ENCODE measurements around the gene ENTPD7.

ENTPD7 gene

DNA sequence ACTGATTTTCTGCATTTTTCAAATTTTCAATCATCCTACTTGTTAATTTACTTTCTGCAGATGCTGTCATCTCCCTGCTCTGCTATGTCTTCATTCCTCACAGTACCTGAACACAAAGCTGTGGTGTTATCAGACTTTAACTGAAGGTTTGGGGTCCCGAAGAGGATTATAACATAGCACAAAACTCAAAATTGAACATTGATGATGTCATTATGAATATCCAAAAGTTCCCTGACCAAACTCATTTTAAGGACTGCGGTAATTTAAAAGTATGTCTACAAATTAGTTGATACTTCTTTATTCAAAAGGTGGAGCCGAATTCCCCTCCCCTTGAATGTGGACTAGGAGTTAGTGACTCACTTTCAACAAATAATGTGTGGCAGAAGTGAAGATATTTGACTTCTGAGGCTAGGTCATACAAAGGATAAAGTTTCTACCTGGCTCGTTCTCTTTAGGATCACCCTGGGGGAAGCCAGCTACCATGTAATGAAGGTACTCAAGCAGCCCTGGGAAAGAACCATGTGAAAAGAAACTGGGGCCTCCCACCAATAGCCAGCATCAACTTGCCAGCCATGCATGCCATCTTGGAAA lies 6.4 kb upstream of the ENTPD7 start:
- DNase-seq, result no peak

GRCh38 chr10:99654390-99655175 lies 4.7 kb upstream of the ENTPD7 start:
- no peak for DNase-seq

DNA sequence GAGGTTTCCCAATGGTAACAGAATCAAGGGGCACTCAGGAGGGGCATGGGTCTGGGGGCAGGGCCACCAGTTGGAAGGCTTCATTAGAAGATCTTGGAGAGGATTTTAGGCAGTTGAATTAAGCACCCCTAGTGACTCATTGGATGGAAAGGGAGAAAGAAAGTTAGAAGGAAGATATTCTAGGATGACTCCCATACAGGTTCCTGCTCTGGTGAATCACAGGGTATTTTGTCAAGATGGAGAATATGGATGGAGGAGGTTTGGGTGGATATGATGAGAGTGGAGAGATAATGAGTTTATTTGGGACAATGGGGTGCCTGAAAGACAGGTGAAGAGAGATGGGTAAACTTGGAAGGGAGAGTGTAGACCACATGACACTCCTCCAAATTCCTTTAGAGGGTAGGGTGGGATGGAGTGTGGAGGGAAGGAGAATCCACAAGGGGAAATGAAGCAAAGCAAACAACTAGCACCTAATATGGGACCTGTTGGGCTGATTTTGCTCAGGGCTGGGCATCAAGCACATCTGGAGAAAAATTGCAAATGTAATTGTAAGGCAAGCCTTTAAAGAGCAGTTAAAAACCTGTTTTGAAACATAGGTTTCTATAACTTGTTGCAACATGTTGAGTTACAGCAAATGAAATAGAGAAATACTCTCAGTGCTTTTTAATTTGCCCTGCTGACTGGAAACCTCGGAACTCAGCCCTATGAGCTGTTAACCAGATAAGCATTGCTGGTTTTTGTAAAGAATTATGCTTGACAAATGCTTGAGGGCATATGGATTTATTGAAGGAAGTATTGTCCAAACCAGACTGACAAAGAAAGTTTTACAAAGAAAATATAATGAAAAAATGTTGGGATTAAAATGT lies 2.9 kb upstream of the ENTPD7 start:
- DNase-seq, result no peak

- DNase-seq, result no peak
Observed at GRCh38 chr10:99658622-99659030, 683 bp upstream of the ENTPD7 start.

- no peak for DNase-seq
Observed at GRCh38 chr10:99659868-99660366, 608 bp downstream of the ENTPD7 start.

DNA sequence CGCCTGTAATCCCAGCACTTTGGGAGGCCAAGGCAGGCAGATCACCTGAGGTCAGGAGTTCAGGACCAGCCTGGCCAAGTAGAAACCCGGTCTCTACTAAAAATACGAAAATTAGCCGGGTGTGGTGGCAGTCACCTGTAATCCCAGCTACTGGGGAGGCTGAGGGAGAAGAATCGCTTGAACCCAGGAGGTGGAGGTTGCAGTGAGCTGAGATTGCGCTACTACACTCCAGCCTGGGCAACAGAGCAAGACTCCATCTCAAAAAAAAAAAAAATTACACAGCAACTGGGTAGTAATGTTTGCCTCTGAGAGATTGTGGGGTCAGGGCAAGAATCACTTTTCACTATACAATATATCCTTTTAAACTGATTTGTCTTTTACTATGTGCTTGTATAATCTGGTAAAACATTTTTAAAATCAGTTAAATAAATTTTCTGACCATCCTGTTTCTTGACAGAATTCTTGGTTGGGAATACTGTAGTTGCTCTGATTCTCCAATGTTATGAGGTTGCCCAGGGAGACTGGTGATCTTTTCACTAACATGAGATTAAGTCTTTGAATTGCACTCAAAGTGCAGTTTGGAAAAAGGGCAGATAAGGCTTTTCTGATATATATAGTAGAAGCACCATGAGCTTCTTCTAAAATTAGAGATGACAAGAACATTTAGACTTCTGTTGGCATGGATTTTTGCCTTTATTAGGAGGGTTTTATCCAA lies 1.5 kb downstream of the ENTPD7 start:
- DNase-seq, result no peak

GRCh38 chr10:99661377-99661763 lies 2.1 kb downstream of the ENTPD7 start:
- no peak for DNase-seq

- DNase-seq, result no peak
Observed at GRCh38 chr10:99665304-99665703, 6.0 kb downstream of the ENTPD7 start.

DNA sequence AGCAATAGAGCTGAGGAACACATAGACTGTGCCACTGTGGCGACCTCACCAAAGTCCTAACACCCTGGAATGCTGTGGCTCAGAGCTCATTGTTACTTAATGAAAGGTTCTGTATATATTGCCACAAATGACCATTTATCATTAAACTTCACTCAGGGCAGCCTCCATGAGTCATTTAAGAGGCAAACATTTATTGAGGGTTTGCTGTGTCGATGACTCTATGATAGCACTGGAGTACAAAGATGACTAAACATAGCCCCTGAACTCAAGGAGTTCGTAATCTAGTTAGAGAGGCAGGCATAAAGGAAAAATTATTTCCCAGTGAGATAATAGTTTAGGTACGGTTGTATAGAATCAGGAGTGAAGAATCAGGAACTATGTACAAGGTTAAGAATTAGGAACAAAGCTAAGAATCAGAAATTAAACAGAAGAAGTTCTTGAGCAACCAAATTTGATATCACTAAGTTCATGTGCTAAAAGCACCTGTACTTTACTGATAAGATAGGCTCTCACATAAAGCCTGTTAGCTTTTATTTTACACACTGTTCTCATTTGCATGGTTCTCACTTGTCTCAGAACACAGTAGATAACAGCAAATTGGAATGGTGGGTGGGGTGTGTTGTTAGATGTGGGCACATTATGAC lies 7.9 kb downstream of the ENTPD7 start:
- DNase-seq, result no peak

DNA sequence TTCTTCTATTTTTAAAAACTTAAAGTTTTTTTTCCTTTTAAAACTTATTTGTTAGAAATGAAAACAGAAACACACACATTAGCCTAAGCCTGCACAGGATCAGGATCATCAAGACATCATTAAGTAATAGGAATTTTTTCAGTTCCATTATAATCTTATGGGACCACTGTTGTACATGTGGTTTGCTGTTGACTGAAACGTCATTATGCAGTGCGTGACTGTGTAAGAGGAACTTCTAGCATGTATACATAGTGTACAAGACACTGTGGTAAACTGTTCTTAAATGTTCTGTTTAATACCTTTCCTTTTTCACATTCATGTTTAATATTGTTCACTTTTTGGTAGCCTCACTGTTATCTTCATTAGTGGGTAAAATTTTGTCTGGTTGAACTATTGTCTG lies 12.1 kb downstream of the ENTPD7 start:
- DNase-seq, result no peak

GRCh38 chr10:99672884-99673283 lies 13.6 kb downstream of the ENTPD7 start:
- DNase-seq, result no peak

DNA sequence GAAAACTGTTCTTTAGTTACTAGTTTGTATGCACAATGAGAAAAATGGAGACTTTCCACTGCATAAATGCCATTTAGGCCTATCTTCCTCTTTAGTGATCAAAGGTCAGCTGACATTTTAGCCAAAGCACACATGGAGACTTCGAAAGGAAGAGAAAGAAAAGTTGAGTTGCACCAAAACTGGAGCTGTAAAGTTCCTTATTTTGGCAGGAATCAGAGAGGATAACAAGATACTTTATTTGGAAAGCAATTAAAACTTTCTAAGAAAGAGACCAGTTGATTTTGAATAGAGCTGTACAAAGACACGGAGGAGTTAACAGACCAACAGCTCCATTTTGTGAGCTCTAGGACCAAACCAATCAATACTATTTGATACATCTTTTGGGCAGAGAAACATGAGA lies 14.2 kb downstream of the ENTPD7 start:
- DNase-seq, result no peak

DNA sequence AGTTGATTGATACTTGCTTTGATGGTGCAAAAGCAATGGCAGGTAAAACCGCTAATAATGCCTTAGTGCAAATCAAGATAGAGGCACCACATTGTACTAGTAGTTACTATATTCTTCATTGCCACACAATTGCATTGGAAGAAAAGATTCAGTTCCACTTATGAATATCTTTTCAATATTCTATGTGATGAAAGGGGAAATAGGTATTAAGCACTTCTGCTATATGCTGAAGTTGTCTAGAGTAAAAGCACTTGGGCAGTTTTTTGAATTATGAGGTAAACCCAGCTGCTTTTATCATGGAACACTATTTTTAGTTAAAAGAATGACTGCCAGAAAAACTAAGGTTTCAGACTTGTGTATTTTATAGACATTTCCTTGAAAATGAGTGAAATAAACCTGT lies 15.5 kb downstream of the ENTPD7 start:
- no peak for DNase-seq

DNA sequence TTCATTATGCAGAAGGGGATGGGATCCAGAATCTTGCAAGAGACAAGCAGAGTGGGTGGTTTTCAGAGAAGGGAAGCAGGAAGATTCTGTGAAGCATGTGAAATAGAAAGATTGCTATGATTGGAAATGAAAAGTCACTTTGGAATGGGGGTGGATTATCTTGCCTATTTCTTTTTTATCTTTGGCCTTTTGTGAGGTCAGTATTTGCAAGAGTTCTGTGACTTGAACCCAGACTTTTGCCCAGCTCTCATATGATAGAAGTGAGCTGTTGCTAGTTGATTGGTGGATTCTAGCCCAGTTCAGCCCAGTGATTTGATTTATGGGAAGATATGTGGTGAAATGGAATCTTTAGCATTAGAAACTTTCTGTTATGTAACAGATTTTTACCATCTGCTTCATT lies 17.1 kb downstream of the ENTPD7 start:
- no peak for DNase-seq

GRCh38 chr10:99676895-99677294 lies 17.6 kb downstream of the ENTPD7 start:
- DNase-seq, result no peak

DNA sequence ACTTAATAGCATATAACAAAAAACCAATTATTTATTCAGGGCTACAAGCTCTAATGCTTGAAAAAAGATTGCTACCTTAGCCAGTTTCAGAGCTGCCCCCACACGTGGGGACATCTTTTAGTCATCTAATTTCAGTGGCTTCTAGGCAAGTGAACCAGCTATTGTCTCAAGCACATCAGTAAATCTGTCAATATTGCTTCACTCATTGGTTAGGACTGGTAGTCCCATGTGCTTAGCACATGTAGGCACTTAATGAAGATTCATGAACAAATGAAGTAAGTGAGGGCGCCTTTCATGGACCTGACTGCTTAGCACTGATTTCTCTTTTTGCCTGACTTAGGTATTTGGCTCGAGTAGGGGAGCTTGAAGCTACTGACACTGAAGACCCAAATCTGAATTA lies 19.6 kb downstream of the ENTPD7 start:
- DNase-seq, result no peak

GRCh38 chr10:99681553-99681952 lies 22.2 kb downstream of the ENTPD7 start:
- no peak for DNase-seq

GRCh38 chr10:99682032-99682431 lies 22.7 kb downstream of the ENTPD7 start:
- DNase-seq, result no peak

DNA sequence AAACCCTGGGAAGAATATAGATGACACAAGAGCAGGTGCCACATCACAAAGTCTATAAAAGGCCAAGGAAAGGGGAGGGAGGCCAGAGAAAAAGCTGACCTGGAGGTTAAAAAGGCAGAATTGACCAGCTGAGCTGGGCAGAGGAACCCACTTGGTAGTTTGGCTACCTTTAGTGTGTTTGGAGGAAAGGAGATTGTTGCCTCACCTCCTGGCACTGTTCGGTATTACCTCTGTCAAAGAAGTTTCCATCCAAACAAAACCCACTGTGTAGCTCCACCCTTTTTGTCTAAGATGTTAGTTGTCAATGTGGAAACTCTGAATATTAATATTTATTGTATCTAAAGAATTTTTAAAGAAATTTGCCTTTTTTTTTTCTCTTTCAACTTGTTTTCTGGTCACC lies 23.4 kb downstream of the ENTPD7 start:
- no peak for DNase-seq

DNA sequence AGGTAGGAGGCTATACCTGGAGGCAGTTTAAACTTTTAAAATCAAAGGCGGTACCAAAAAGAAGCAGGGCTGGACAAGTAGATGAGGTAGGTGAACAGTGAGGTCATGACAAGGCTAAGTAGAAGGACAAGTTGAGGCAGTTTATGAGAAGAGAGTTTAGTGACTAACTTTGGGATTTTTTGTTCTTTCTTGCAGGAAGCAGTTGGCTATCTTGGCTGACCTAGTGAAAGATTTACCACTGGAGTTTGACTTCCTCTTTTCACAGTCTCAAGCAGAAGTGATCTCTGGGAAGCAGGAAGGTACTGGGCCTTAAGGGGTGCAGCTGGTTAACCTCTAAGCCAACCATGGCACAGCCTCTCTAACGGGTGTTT lies 26.3 kb downstream of the ENTPD7 start:
- no peak for DNase-seq

- DNase-seq, result no peak
Observed at GRCh38 chr10:99689461-99689860, 30.2 kb downstream of the ENTPD7 start.

DNA sequence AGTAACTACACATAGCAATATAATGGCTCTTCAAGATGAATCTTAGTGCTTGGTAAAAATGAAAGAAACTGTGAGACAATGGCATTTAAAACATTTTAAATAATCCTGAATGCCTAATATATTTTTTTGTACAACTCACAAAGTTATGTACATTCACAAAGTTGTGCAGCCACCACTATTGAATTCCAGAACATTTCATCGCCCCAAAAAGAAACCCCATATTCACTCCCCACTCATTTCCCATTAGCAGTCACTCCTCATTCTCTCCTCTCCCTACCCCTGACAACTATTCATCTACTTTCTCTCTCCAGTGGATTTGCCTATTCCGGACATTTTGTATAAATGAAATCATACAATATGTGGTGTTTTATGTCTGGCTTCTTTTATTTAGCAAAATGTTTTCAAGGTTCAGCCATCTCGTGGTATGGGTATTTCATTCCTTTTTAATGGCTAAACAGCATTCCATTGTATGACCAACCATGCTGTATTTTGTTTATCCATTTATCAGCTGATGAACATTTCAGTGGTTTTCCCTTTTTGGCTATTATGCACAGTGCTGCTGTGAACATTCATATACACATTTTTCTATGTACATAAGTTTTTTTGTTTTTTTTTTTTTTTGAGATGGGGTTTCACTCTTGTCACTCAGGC lies 34.7 kb downstream of the ENTPD7 start:
- no peak for DNase-seq
